Measurements from ENCODE around the gene FAM184B.
A peak's percentile ranks its signal among the peaks of the same experiment; 100 is the strongest.
"Not testable (repeated sequence)": the region's sequence is repeated elsewhere in the genome, so short reads cannot be mapped to it uniquely, and the experiment has no call there.

The FAM184B gene

GRCh38 chr4:17680559-17681280, 100.7 kb downstream of the FAM184B start:
- DNase-seq = no peak

GRCh38 chr4:17670423-17670822, 111.0 kb downstream of the FAM184B start:
- DNase-seq = no peak

- DNase-seq = no peak
Observed at GRCh38 chr4:17667653-17668201, 113.7 kb downstream of the FAM184B start.

GRCh38 chr4:17667253-17667652, 114.2 kb downstream of the FAM184B start:
- DNase-seq = no peak

- DNase-seq = no peak
Observed at GRCh38 chr4:17665852-17666251, 115.6 kb downstream of the FAM184B start.

GRCh38 chr4:17665346-17665745, 116.1 kb downstream of the FAM184B start:
- no peak for DNase-seq

- DNase-seq = no peak
Observed at GRCh38 chr4:17664755-17665154, 116.7 kb downstream of the FAM184B start.

GRCh38 chr4:17662694-17663093, 118.7 kb downstream of the FAM184B start:
- DNase-seq = no peak

GRCh38 chr4:17659196-17659595, 122.2 kb downstream of the FAM184B start:
- not testable (repeated sequence) for DNase-seq

GRCh38 chr4:17657849-17658248, 123.6 kb downstream of the FAM184B start:
- DNase-seq = no peak

GRCh38 chr4:17657090-17657489, 124.3 kb downstream of the FAM184B start:
- DNase-seq = no peak

GRCh38 chr4:17654701-17655100, 126.7 kb downstream of the FAM184B start:
- DNase-seq = no peak

- DNase-seq = no peak
Observed at GRCh38 chr4:17650406-17650805, 131.0 kb downstream of the FAM184B start.

- no peak for DNase-seq
Observed at GRCh38 chr4:17647927-17648326, 133.5 kb downstream of the FAM184B start.

- no peak for DNase-seq
Observed at GRCh38 chr4:17647176-17647806, 134.1 kb downstream of the FAM184B start.

- DNase-seq = no peak
Observed at GRCh38 chr4:17646693-17647092, 134.7 kb downstream of the FAM184B start.

GRCh38 chr4:17642398-17642783, 139.0 kb downstream of the FAM184B start:
- DNase-seq = no peak

- no peak for DNase-seq
Observed at GRCh38 chr4:17639136-17639535, 142.3 kb downstream of the FAM184B start.

GRCh38 chr4:17636696-17637622, 144.5 kb downstream of the FAM184B start:
- peak; percentile 75 for DNase-seq

- DNase-seq = no peak
Observed at GRCh38 chr4:17636341-17636695, 145.1 kb downstream of the FAM184B start.

GRCh38 chr4:17635056-17635455, 146.4 kb downstream of the FAM184B start:
- DNase-seq = no peak

GRCh38 chr4:17633600-17633999, 147.8 kb downstream of the FAM184B start:
- no peak for DNase-seq

GRCh38 chr4:17630228-17630627, 151.2 kb downstream of the FAM184B start:
- DNase-seq = no peak

Measured in activated T-cell treated with anti-CD3 and anti-CD28 coated beads, Interleukin-2, amount 50 U/mL, for 1 hour (primary cell).